ENCODE results near the gene GLYR1. TPM values are rescaled to one million over a fixed set of nuclear protein-coding genes. Genes with fewer than 3 reads are reported as not detected.

The GLYR1 gene
- total and polyA plus RNA-seq, 10 of the 15 experiments (the other 5 are each of a cell fraction or from before 2014, with no cell fraction given), result 7.3 to 90.2 (median 57.2) TPM

DNA sequence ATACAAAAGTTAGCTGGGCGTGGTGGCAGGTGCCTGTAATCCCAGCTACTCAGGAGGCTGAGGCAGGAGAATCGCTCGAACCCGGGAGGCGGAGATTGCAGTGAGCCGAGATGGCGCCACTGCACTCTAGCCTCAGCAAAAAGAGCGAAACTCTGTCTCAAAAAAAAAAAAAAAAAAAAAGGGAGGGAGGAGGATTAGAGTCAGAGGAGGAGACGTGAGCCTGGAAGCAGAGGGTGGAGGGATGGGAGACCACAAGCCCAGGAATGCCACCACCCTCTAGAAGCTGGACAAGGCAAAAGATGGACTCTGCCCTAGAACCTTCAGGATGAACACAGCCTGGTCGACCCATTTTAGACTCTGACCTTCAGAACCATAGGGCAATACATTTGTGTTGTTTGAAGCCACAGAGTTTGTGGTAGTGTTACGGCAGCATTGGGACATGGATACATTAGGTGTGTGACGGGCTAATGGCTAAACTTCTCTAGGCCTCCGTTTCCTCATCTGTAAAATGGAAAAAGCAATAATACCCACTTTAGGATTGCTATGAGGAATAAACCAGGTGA lies 54.1 kb downstream of the GLYR1 start:
- Histone ChIP-seq H3K36me3 (ENCODE audit: control insufficient read depth in 2 of 2, insufficient read depth in 2 of 2, low read length in 1 of 2) (no peaks in the 10 kb centered on the region), H3K4me3 (no peak overlapping the region), H3K27me3 (replicated peaks in 1 of 2; ENCODE audit: control insufficient read depth in 2 of 2, insufficient read depth in 2 of 2, low read length in 1 of 2) (no peaks in the 10 kb centered on the region), H4K20me1 (ENCODE audit: control insufficient read depth, insufficient read depth) (no peaks in the 10 kb centered on the region), H2AFZ (ENCODE audit: control insufficient read depth, low read depth, low read length) (no peak overlapping the region), H3K4me1 (ENCODE audit: control insufficient read depth, insufficient read depth, low read length) (no peaks in the 10 kb centered on the region), H3K27ac (ENCODE audit: control insufficient read depth, insufficient read depth) (no peak overlapping the region), H3K9ac (ENCODE audit: control insufficient read depth, insufficient read depth, low read length) (no peak overlapping the region), H3K9me3 (replicated peaks; ENCODE audit: control insufficient read depth, insufficient read depth, low read length) (no peaks in the 10 kb centered on the region), H3K4me2 (ENCODE audit: control insufficient read depth, insufficient read depth) (no peak overlapping the region), H3K79me2 (ENCODE audit: control insufficient read depth, insufficient read depth, low read length) (no peaks in the 10 kb centered on the region)
- in situ Hi-C loops (cut with MboI) (no loop called here), intact Hi-C loops (cut with micrococcal nuclease; ENCODE audit: unreplicated experiment) (no loop called here)
- RAD21 ChIA-PET (ENCODE audit: unreplicated experiment), result no interaction called here
- CTCF ChIA-PET, result no interaction called here
- SMC1A ChIA-PET (ENCODE audit: uncharacterized antibody, unreplicated experiment), result no interaction called here
- FAIRE-seq (no peak), ATAC-seq (no peak), DNase-seq (ENCODE audit: low read depth, low spot score) (no peak)
- no TSS peak for BruUV-seq (replicated peaks)
- POLR2A ChIA-PET, result no interaction called here
- TF ChIP-seq NR2F1 (conservative IDR thresholded peaks at IDR 0.05) (no peak), ESRRA (IDR thresholded peaks at IDR 0.05; ENCODE audit: low read length) (no peak), TCF7 (IDR thresholded peaks at IDR 0.05; ENCODE audit: borderline replicate concordance) (no peak), CREM (IDR thresholded peaks at IDR 0.05; ENCODE audit: low read depth) (no peak), TARDBP (IDR thresholded peaks at IDR 0.05; ENCODE audit: borderline replicate concordance) (no peak), IKZF2 (IDR thresholded peaks at IDR 0.05) (no peak), EZH2 (IDR thresholded peaks at IDR 0.05; ENCODE audit: borderline replicate concordance, control insufficient read depth, low read depth, low read length) (no peak), GATAD2B (conservative IDR thresholded peaks at IDR 0.05; ENCODE audit: low read depth) (no peak), E2F4 (IDR thresholded peaks at IDR 0.05; ENCODE audit: low read depth, low read length) (no peak), MEF2B (IDR thresholded peaks at IDR 0.05; ENCODE audit: partially characterized antibody, poor library complexity, severe bottlenecking) (no peak), ZNF24 (IDR thresholded peaks at IDR 0.05) (no peak), ZBTB4 (CRISPR knock-in tag; IDR thresholded peaks at IDR 0.05) (no peak), ZBED1 (IDR thresholded peaks at IDR 0.05; ENCODE audit: borderline replicate concordance) (no peak), RBBP5 (conservative IDR thresholded peaks at IDR 0.05) (no peak)
- TF ChIP-seq, protein P1, sequence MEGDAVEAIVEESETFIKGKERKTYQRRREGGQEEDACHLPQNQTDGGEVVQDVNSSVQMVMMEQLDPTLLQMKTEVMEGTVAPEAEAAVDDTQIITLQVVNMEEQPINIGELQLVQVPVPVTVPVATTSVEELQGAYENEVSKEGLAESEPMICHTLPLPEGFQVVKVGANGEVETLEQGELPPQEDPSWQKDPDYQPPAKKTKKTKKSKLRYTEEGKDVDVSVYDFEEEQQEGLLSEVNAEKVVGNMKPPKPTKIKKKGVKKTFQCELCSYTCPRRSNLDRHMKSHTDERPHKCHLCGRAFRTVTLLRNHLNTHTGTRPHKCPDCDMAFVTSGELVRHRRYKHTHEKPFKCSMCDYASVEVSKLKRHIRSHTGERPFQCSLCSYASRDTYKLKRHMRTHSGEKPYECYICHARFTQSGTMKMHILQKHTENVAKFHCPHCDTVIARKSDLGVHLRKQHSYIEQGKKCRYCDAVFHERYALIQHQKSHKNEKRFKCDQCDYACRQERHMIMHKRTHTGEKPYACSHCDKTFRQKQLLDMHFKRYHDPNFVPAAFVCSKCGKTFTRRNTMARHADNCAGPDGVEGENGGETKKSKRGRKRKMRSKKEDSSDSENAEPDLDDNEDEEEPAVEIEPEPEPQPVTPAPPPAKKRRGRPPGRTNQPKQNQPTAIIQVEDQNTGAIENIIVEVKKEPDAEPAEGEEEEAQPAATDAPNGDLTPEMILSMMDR (IDR thresholded peaks at IDR 0.05 in 2 of 3, conservative IDR thresholded peaks at IDR 0.05 in 1 of 3; ENCODE audit: control insufficient read depth in 2 of 3, extremely low read depth in 1 of 3, insufficient read depth in 1 of 3, low read depth in 3 of 3, low read length in 3 of 3), result no peak
- 67% methylated on average over 11 of the region's 13 CpGs for WGBS (ENCODE audit: insufficient coverage, insufficient replicate concordance, low lambda C conversion rate, missing lambda C conversion rate)
